NCI-H2029 treated with DMSO at 0.1 percent for 48 hours (cell line): ENCODE results near the gene PLOD1.
"Not testable (repeated sequence)": the region's sequence is repeated elsewhere in the genome, so short reads cannot be mapped to it uniquely, and the experiment has no call there.

Experiments used
- DNase-seq: peaks from one replicate; lab custom pipeline; 2025; lab: John Stamatoyannopoulos, UW

Gene PLOD1

DNA sequence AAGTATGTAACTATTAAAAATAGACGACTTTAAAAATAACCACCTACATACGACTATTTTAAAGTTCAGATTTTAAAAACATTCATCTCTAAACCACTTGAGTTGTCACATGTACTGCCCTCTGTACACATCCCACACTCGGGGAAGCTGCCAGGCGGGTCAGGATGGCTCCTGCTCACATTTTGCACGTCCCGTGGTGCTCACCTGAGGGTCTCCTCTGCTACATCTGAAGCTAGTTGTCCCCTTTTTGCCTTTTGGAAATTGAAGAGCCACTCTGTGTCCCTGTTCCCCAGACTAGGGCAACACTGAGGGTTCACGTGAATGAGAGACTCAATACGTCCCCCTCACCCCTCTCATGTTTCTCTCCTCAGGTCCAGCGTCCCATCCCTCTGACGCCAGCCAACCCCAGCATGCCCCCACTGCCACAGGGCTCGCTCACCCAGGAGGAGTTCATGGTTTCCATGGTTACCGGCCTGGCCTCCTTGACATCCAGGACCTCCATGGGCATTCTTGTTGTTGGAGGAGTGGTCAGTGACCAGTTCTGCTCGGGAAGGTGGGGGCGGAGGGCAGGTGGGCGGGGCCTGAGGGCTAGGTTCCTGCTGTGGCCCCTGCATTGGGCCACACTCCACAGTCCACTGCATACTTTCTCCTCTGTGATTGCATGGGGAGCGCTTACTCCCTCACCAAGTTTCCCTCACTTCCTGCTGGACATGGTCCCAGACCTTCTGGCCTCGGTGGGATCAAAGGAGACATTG lies 71.8 kb downstream of the PLOD1 start:
- no peak for DNase-seq

GRCh38 chr1:12007204-12007603 lies 72.7 kb downstream of the PLOD1 start:
- DNase-seq = no peak

DNA sequence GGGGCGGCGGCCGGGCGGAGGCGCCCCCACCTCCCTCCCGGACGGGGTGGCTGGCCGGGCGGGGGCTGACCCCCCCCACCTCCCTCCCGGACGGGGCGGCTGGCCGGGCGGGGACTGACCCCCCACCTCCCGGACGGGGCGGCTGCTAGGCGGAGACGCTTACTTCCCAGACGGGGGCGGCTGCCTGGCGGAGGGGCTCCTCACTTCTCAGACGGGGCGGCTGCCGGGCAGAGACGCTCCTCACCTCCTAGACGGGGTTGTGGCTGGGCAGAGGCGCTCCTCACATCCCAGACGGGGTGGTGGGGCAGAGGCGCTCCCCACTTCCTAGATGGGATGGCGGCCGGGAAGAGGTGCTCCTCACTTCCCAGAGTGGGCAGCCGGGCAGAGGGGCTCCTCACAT lies 73.8 kb downstream of the PLOD1 start:
- not testable (repeated sequence) for DNase-seq

- no peak for DNase-seq
Measured at GRCh38 chr1:12009318-12009947, 74.9 kb downstream of the PLOD1 start.

- DNase-seq = no peak
Measured at GRCh38 chr1:12010746-12011570, 76.4 kb downstream of the PLOD1 start.

- no peak for DNase-seq
Measured at GRCh38 chr1:12011998-12012397, 77.5 kb downstream of the PLOD1 start.

DNA sequence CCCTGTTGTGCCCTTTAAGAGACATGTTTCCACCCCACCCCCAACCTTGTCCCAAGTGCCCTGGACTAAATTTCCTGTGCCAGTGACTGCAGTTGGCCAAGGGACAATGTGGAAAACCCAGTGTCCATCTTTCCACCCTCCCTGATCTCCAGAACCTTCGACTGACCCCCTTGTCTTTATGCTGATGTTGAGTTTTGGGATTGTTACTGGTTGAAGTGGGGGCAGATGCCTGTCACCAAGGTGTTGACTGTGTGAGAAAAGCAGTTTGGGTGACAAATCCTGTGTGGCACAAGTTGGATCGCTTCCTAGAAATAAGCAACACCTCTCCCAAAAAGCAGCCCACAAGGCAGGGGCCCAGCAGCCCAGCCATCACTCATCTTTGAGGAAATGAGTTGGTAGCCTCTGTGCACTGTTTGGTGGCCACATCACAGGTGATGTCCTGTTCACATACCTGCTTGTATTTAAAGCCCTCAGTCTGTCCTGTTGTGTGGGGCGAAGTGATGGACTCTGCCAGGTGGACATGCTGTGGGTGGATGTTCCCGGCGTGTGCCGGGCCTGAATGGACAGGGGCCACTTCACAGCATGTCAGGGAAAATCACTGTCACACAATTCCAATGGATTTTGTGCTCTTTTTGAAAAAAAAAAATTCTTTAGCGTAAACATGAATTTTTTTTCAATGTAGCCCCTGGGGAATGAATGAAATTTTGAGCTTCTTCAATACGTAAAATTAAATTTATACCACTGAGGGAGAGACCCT lies 78.2 kb downstream of the PLOD1 start:
- DNase-seq = no peak

GRCh38 chr1:12014141-12014991 lies 79.8 kb downstream of the PLOD1 start:
- no peak for DNase-seq

- no peak for DNase-seq
Measured at GRCh38 chr1:12015001-12015491, 80.5 kb downstream of the PLOD1 start.

DNA sequence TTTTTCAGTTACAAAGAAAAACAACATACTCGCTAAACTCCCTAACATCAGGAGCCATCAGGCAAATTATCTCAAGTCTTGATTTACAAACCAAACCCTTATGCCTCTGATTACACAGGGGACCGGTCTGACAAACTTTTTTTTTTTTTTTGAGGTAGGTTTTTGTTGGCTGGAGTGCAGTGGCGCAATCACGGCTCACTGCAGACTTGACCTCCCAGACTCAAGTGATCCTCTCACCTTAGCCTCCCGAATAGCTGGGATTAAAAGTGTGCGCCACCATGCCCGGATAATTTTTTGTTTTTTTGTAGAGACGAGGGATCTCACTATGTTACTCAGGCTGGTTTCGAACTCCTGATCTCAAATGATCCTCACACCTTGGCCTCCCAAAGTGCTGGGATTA lies 81.0 kb downstream of the PLOD1 start:
- DNase-seq = no peak

- DNase-seq = no peak
Measured at GRCh38 chr1:12016182-12016581, 81.7 kb downstream of the PLOD1 start.

DNA sequence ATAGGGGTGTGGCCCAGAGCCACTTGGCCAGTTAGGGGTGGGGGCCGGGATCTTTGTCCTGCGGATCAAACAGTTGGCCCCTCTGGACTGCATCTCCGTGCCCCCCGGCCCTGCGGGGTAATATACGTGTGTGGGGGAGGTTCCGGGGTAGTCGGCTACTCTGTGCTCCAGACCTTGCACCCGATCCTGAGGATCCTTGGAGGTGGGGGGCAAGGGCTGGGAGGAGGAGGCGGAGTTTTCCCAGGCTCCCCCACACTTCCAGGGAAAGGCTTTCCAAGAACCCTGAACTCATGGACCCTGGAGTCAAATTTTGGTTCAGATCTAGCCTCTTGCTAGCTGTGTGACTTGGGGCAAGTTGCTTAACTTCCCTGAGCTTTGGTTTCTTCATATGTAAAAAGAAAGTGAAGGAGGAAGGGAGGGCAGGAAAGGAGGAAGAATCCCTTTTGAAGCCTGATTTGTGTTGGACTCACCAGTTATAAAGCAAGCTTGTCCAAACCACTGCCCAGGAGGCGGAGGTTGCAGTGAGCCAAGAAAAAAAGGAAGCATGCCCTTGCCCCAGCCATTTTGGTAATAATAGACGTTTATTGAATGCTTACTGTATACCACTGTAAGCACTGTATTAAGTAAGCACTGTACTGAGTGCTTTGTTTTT lies 85.5 kb downstream of the PLOD1 start:
- no peak for DNase-seq

GRCh38 chr1:12021616-12022015 lies 87.1 kb downstream of the PLOD1 start:
- no peak for DNase-seq

- DNase-seq = no peak
Measured at GRCh38 chr1:12022036-12022435, 87.5 kb downstream of the PLOD1 start.
